Measurements from ENCODE around the gene CDH18. TPM values are rescaled to one million over a fixed set of nuclear protein-coding genes. Genes with fewer than 3 reads are reported as not detected.
"Not testable (repeated sequence)": the region's sequence is repeated elsewhere in the genome, so short reads cannot be mapped to it uniquely, and the experiment has no call there.

CDH18 gene
- total RNA-seq, 1 experiment from 2014 or later: not detected

GRCh38 chr5:19885040-19885824, 102.8 kb downstream of the CDH18 start:
- DNase-seq (ENCODE audit: low read depth): no peak
- in situ Hi-C loops (cut with HindIII; ENCODE audit: low pct_unique_long_range_greater_than_20kb, low sequenced_read_pairs): no loop called here

GRCh38 chr5:19880859-19881436, 107.1 kb downstream of the CDH18 start:
- in situ Hi-C loops (cut with HindIII; ENCODE audit: low pct_unique_long_range_greater_than_20kb, low sequenced_read_pairs): no loop called here
- DNase-seq (ENCODE audit: low read depth): no peak

DNA sequence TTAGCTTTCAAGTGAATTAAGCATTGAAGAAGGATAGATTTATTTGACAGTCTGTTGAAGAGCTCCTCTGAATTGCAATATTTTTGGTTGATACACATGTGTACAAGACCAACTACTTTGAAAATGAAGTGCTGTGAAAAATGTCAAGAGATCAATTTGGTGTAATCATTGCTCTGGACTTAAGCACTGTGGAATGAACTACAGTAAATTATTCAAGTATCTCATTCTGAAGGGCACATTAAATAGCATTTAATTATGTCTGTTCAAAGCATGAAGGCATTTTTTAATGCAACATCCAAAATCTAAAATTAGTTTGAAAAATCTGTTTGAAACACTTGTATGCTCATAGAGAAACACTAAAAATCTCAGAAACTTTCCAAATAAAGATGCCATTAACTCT, 107.5 kb downstream of the CDH18 start:
- in situ Hi-C loops (cut with HindIII; ENCODE audit: low pct_unique_long_range_greater_than_20kb, low sequenced_read_pairs): no loop called here
- no peak for DNase-seq (ENCODE audit: low read depth)

DNA sequence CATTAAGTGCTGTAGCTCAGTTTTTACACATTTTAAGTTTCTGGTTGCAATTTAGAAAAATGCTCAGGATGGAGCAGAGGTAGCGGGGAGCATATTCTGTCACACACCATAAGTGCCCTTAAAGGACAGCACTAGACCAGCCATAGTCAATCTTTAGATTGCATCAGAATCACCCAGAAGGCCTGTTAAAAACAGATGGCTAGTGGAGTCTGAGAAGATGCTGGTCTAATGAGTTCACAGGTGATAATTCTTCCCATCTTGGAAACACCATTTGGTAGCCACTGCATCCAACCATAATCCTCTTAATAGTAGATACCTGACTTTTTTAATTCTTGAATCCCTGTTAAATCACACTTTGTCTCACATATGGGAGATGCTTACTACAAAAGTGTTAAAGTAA, 113.2 kb downstream of the CDH18 start:
- in situ Hi-C loops (cut with HindIII; ENCODE audit: low pct_unique_long_range_greater_than_20kb, low sequenced_read_pairs): no loop called here
- no peak for DNase-seq (ENCODE audit: low read depth)

GRCh38 chr5:19866090-19866450, 121.9 kb downstream of the CDH18 start:
- in situ Hi-C loops (cut with HindIII; ENCODE audit: low pct_unique_long_range_greater_than_20kb, low sequenced_read_pairs): no loop called here
- DNase-seq (ENCODE audit: low read depth): no peak

GRCh38 chr5:19865336-19866089, 122.5 kb downstream of the CDH18 start:
- in situ Hi-C loops (cut with HindIII; ENCODE audit: low pct_unique_long_range_greater_than_20kb, low sequenced_read_pairs): no loop called here

GRCh38 chr5:19862711-19863110, 125.3 kb downstream of the CDH18 start:
- DNase-seq (ENCODE audit: low read depth): no peak
- in situ Hi-C loops (cut with HindIII; ENCODE audit: low pct_unique_long_range_greater_than_20kb, low sequenced_read_pairs): no loop called here

More at GRCh38 chr5:19865336-19866089, 122.5 kb downstream of the CDH18 start:
- no peak for DNase-seq (ENCODE audit: low read depth)

DNA sequence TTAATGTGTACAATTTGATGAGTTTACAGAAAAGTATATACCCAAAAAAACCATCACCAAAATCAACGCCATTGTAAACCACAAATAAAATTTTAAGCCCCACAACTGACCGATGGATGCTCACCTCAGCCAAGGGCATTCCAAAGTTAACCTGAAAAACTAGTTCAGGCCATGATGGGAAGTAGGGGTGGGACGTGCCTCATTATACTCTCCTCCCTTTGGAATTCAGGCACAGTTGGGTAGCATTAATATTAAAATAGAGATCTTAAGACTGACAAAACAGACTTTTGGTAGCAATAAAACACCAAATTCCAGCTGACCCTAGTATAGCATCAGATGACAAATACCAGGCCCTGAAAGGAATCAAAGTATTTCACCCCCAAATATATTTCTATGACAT, 129.0 kb downstream of the CDH18 start:
- DNase-seq (ENCODE audit: low read depth): no peak
- in situ Hi-C loops (cut with HindIII; ENCODE audit: low pct_unique_long_range_greater_than_20kb, low sequenced_read_pairs): no loop called here

DNA sequence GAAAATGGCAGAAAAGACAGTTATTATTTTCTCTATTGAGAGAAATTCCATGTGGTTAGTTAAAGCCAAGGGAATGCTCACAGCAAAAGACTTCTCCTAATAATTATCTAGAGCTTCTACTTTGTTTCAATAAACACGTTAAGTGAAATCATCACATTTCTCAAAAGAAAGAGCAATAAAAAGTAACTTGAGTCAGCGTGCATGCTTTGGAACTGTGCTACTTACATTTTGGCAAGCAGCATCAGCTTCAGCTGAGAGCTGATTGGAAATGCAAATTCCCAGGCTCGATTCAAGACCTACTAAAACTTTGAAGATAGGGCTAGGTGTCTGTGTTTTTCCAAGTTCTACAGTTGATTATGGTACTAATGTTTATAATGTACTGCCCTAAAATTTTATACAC, 132.1 kb downstream of the CDH18 start:
- DNase-seq (ENCODE audit: low read depth): no peak
- in situ Hi-C loops (cut with HindIII; ENCODE audit: low pct_unique_long_range_greater_than_20kb, low sequenced_read_pairs): no loop called here

DNA sequence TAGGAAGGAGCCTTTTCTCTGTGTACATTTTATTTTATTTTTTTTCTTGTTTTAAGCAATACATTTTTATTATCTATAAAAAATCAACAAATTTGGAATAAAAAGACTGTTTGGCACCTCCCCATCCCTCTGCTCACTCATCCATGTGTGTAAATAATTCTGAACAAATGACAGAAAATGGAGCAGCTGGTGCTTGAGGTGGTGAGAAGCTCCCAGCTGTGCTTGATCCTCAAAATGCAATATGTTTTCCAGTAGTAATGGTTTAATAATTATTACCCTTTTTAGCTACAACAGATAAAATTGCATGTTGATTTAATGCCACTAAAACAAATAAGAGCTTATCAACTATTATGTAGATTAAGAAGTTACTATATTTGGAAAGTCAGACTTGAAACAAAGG, 132.5 kb downstream of the CDH18 start:
- no peak for DNase-seq (ENCODE audit: low read depth)
- in situ Hi-C loops (cut with HindIII; ENCODE audit: low pct_unique_long_range_greater_than_20kb, low sequenced_read_pairs): no loop called here

DNA sequence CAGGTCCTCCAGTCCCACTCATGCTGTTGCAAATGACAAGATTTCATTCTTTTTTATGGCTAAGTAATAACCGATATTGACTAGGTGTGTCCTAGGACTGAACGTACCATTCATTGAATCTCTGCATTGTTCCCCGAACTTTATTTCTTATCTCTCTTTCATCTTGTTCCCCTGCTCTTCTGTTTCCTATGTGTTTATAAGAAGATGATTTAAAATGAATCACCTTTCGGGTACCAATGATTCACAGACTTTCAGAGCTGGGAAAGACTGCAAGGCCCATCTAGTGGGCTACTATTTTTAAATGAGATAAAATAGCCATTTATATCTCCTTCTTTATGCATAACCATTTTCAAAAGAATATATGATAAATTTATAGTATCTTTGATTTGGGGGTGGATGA, 133.0 kb downstream of the CDH18 start:
- DNase-seq (ENCODE audit: low read depth): no peak
- in situ Hi-C loops (cut with HindIII; ENCODE audit: low pct_unique_long_range_greater_than_20kb, low sequenced_read_pairs): no loop called here

- in situ Hi-C loops (cut with HindIII; ENCODE audit: low pct_unique_long_range_greater_than_20kb, low sequenced_read_pairs): no loop called here
- no peak for DNase-seq (ENCODE audit: low read depth)
Measured at GRCh38 chr5:19853616-19854240, 134.3 kb downstream of the CDH18 start.

DNA sequence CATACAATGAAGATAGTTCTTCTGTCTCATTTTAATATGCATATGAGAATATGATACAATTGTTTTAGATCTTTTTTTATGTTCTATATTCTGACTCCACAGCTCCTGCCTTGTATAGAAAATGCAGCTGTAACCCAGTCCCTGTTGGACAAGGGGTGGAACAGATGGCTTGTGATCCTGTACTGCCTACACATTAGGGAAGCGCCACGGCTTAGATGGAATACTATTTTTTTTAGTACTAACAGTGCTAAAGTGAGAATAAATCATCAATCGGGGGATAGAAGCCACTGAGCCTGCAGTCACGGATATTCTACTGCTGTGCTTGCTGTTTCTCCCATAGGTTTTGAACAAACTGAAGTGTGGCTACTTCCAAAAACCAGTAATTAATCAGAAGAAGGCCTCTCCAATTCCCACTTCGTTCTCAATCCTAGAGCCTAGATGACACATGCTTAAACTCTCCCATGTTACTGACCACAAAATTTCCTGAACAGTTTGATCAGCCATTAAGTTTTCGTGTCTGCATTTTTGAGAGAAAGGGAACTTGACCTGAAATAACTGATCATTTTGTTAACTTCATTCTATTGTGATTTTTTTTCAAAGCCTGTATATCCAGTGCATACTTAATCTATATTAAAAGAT, 150.3 kb downstream of the CDH18 start:
- in situ Hi-C loops (cut with HindIII; ENCODE audit: low pct_unique_long_range_greater_than_20kb, low sequenced_read_pairs): no loop called here
- no peak for DNase-seq (ENCODE audit: low read depth)

GRCh38 chr5:19835442-19835841, 152.6 kb downstream of the CDH18 start:
- in situ Hi-C loops (cut with HindIII; ENCODE audit: low pct_unique_long_range_greater_than_20kb, low sequenced_read_pairs): no loop called here
- DNase-seq (ENCODE audit: low read depth): no peak

- DNase-seq (ENCODE audit: low read depth); in situ Hi-C loops (cut with HindIII; ENCODE audit: low pct_unique_long_range_greater_than_20kb, low sequenced_read_pairs): not testable (repeated sequence)
Measured at GRCh38 chr5:19812720-19813119, 175.3 kb downstream of the CDH18 start.

DNA sequence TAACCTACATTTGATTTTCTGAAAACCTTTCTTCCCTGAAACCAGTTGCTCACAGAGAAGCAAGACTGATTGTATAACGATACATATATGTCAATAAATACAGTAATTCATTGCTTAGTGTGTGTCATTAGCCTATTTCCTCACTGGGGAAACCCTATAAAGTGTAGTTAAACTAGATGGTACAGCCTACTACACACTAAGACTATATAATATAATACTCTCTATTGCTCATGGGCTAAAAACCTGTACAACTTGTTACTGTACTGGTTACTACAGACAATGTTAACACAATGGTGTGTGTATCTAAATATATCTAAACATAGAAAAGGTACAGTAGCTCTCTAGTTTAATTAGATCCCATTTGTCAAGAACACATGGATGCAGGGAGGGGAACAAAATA, 181.2 kb downstream of the CDH18 start:
- in situ Hi-C loops (cut with HindIII; ENCODE audit: low pct_unique_long_range_greater_than_20kb, low sequenced_read_pairs): no loop called here
- no peak for DNase-seq (ENCODE audit: low read depth)

DNA sequence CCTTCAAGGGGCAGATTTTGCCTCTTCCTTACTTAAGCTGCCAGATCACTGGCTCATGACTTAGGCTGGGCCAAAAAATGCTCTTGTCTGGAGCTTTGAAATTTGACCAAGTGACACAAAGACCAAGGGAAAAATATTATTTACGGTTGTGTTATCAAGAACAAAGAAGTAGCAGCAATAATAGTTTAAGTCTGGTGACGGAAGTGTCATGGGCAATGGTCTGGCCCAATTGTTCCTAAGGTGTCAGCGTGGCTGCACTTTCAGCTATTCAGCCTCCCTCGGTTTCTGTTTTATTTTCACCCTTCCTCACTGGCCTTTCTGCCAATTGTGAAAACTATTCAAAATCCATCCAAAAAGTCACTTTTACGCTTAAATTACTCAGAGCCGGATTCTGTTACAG, 185.3 kb downstream of the CDH18 start:
- in situ Hi-C loops (cut with HindIII; ENCODE audit: low pct_unique_long_range_greater_than_20kb, low sequenced_read_pairs): no loop called here
- DNase-seq (ENCODE audit: low read depth): no peak

- in situ Hi-C loops (cut with HindIII; ENCODE audit: low pct_unique_long_range_greater_than_20kb, low sequenced_read_pairs): no loop called here
- DNase-seq (ENCODE audit: low read depth): no peak
Measured at GRCh38 chr5:19795218-19795617, 192.8 kb downstream of the CDH18 start.
